Measurements from ENCODE around the gene DIPK2A. TPM values are rescaled to one million over a fixed set of nuclear protein-coding genes. Genes with fewer than 3 reads are reported as not detected.

The DIPK2A gene
- total RNA-seq, 1 donor from 2014 or later = 52.0 TPM

GRCh38 chr3:143956838-143957237, 14.8 kb upstream of the DIPK2A start:
- Mint-ChIP-seq H3K27ac (no peak overlapping the region), H3K36me3 (peaks cover 5% of the 10 kb centered on the region), H3K27me3 (ENCODE audit: low read depth) (no peaks in the 10 kb centered on the region), H3K4me1 (no peaks in the 10 kb centered on the region), H3K9me3 (peaks cover 20% of the 10 kb centered on the region), H3K4me3 (no peak overlapping the region)
- TF ChIP-seq CTCF (IDR thresholded peaks at IDR 0.05; ENCODE audit: unreplicated experiment) = no peak
- DNase-seq (ENCODE audit: low spot score in 2 of 2, unreplicated experiment in 2 of 2) = no peak

GRCh38 chr3:143957453-143957852, 14.2 kb upstream of the DIPK2A start:
- H3K36me3 Mint-ChIP-seq = peaks cover 5% of the 10 kb centered on the region
- no peak for DNase-seq (ENCODE audit: low spot score in 2 of 2, unreplicated experiment in 2 of 2)
- no peak overlapping the region for H3K4me3 Mint-ChIP-seq
- no peaks in the 10 kb centered on the region for H3K4me1 Mint-ChIP-seq
- no peak overlapping the region for H3K27ac Mint-ChIP-seq
- H3K27me3 Mint-ChIP-seq (ENCODE audit: low read depth) = no peaks in the 10 kb centered on the region
- no peak for TF ChIP-seq CTCF (IDR thresholded peaks at IDR 0.05; ENCODE audit: unreplicated experiment)
- H3K9me3 Mint-ChIP-seq = peaks cover 24% of the 10 kb centered on the region

- no peak for DNase-seq (ENCODE audit: low spot score in 2 of 2, unreplicated experiment in 2 of 2)
- Mint-ChIP-seq H3K9me3 (peaks cover 29% of the 10 kb centered on the region), H3K27ac (no peak overlapping the region), H3K4me3 (no peak overlapping the region), H3K4me1 (no peaks in the 10 kb centered on the region), H3K36me3 (peaks cover 5% of the 10 kb centered on the region), H3K27me3 (ENCODE audit: low read depth) (no peaks in the 10 kb centered on the region)
- TF ChIP-seq CTCF (IDR thresholded peaks at IDR 0.05; ENCODE audit: unreplicated experiment) = no peak
Measured at GRCh38 chr3:143958966-143959365, 12.7 kb upstream of the DIPK2A start.

- Mint-ChIP-seq H3K9me3 (peaks cover 29% of the 10 kb centered on the region), H3K27me3 (ENCODE audit: low read depth) (no peaks in the 10 kb centered on the region), H3K4me3 (no peak overlapping the region), H3K4me1 (no peaks in the 10 kb centered on the region), H3K36me3 (peaks cover 5% of the 10 kb centered on the region), H3K27ac (no peak overlapping the region)
- DNase-seq (ENCODE audit: low spot score in 2 of 2, unreplicated experiment in 2 of 2) = no peak
- TF ChIP-seq CTCF (IDR thresholded peaks at IDR 0.05; ENCODE audit: unreplicated experiment) = no peak
Measured at GRCh38 chr3:143961342-143961741, 10.3 kb upstream of the DIPK2A start.

GRCh38 chr3:143963946-143964345, 7.7 kb upstream of the DIPK2A start:
- TF ChIP-seq CTCF (IDR thresholded peaks at IDR 0.05; ENCODE audit: unreplicated experiment) = no peak

GRCh38 chr3:143970773-143971358, 757 bp upstream of the DIPK2A start:
- no peaks in the 10 kb centered on the region for H3K27me3 Mint-ChIP-seq (ENCODE audit: low read depth)
- peaks cover 24% of the 10 kb centered on the region for H3K4me1 Mint-ChIP-seq
- peak; percentile 39 to 73 for DNase-seq (ENCODE audit: low spot score in 2 of 2, unreplicated experiment in 2 of 2)
- H3K4me3 Mint-ChIP-seq = peak overlapping the region; percentile 94
- H3K27ac Mint-ChIP-seq = peak overlapping the region; percentile 99
- H3K36me3 Mint-ChIP-seq = no peaks in the 10 kb centered on the region
- no peaks in the 10 kb centered on the region for H3K9me3 Mint-ChIP-seq
- TF ChIP-seq CTCF (IDR thresholded peaks at IDR 0.05; ENCODE audit: unreplicated experiment) = peak; percentile 8

More at GRCh38 chr3:143963946-143964345, 7.7 kb upstream of the DIPK2A start:
- Mint-ChIP-seq H3K36me3 (peaks cover 2% of the 10 kb centered on the region), H3K4me3 (no peak overlapping the region), H3K9me3 (peaks cover 20% of the 10 kb centered on the region), H3K27ac (no peak overlapping the region), H3K27me3 (ENCODE audit: low read depth) (no peaks in the 10 kb centered on the region), H3K4me1 (no peaks in the 10 kb centered on the region)
- no peak for DNase-seq (ENCODE audit: low spot score in 2 of 2, unreplicated experiment in 2 of 2)

Measured in mesothelial cell of epicardium (in vitro differentiated cells).